Measurements from ENCODE around the gene KRTAP10-3. TPM values are rescaled to one million over a fixed set of nuclear protein-coding genes. Genes with fewer than 3 reads are reported as not detected.

Gene KRTAP10-3
- polyA plus RNA-seq, 2 of the 4 experiments (the other 2 are of a cell fraction): not detected

DNA sequence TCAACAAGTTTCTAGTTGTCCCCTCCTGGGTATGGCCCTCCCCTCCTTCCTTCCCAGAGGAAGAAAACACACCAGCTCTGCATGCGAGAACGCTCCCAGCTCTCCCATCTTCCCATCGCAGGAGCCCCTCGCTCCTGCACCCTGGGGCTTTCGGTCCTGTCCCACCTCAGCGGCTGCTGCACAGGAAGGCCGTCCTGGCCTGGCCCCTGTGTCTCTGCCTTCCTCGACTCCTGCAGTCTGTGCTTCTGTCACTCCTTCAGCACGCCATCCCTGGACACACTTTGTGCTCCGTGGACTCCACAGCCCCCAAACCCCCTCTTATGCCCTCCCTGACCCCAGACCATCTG, 41.8 kb downstream of the KRTAP10-3 start (continued):
- no peak for TF ChIP-seq PBX3 (IDR thresholded peaks at IDR 0.05)
- TF ChIP-seq SREBF2 (IDR thresholded peaks at IDR 0.05): no peak
- no peak for TF ChIP-seq RNF2 (IDR thresholded peaks at IDR 0.05; ENCODE audit: borderline replicate concordance, low read depth)
- TF ChIP-seq ESRRA (IDR thresholded peaks at IDR 0.05; ENCODE audit: borderline replicate concordance, low read length): no peak
- no peak for TF ChIP-seq HOXB5 (CRISPR knock-in tag; IDR thresholded peaks at IDR 0.05)
- TF ChIP-seq EHMT2 (IDR thresholded peaks at IDR 0.05; ENCODE audit: low read depth): no peak
- TF ChIP-seq, protein P1, sequence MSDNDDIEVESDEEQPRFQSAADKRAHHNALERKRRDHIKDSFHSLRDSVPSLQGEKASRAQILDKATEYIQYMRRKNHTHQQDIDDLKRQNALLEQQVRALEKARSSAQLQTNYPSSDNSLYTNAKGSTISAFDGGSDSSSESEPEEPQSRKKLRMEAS (IDR thresholded peaks at IDR 0.05): no peak

- no peaks in the 10 kb centered on the region for H3K9me3 ChIP-seq
- H3K4me2 ChIP-seq: no peak overlapping the region
- WGBS (ENCODE audit: missing lambda C conversion rate): 87% methylated on average over 12 of the region's 13 CpGs
- ChIA-PET CTCF (interaction anchor here (1.2 kb wide), 1 partner anchor 41 kb away, joined by 3 read pairs; no protein-coding TSS in a partner anchor), POLR2A (interaction anchor here (0.6 kb wide), 1 partner anchor 10 kb away, joined by 3 read pairs; no protein-coding TSS in a partner anchor)
- H3K4me3 ChIP-seq: no peak overlapping the region
- H3K27ac ChIP-seq: no peak overlapping the region
- DNase-seq (ENCODE audit: low read depth in 1 of 2, low spot score in 1 of 2): no peak
- ATAC-seq: no peak
- H3K4me1 ChIP-seq: no peaks in the 10 kb centered on the region
- TF ChIP-seq ELK1 (IDR thresholded peaks at IDR 0.05; ENCODE audit: low read depth, low read length): no peak
- no peak for TF ChIP-seq HOXB13 (CRISPR knock-in tag; IDR thresholded peaks at IDR 0.05; ENCODE audit: low read depth)
- no peak for TF ChIP-seq FOSL2 (IDR thresholded peaks at IDR 0.05)
- no peak for TF ChIP-seq FOSL2 (CRISPR knock-in tag; IDR thresholded peaks at IDR 0.05)
- no peak for TF ChIP-seq MAFK (IDR thresholded peaks at IDR 0.05; ENCODE audit: partially characterized antibody)
- no peak for TF ChIP-seq KDM5A (IDR thresholded peaks at IDR 0.05)
- no peak for TF ChIP-seq FOSB (CRISPR knock-in tag; IDR thresholded peaks at IDR 0.05)
- no peak for FAIRE-seq
Observed at GRCh38 chr21:44516342-44516741, 42.3 kb downstream of the KRTAP10-3 start.

- ATAC-seq (no peak), FAIRE-seq (no peak), DNase-seq (ENCODE audit: low read depth in 1 of 2, low spot score in 1 of 2) (no peak)
- H3K27ac ChIP-seq: no peak overlapping the region
- no peaks in the 10 kb centered on the region for H3K9me3 ChIP-seq
- no peak overlapping the region for H3K4me3 ChIP-seq
- H3K4me1 ChIP-seq: no peaks in the 10 kb centered on the region
- no peak overlapping the region for H3K4me2 ChIP-seq
- ChIA-PET CTCF (interaction anchor here (0.9 to 1.2 kb wide), 3 partner anchors 10 to 278 kb away, joined by 3 to 4 read pairs (median 3); no protein-coding TSS in a partner anchor), POLR2A (no interaction called here)
- 82% methylated on average over 24 of the region's 32 CpGs for WGBS (ENCODE audit: missing lambda C conversion rate)
- TF ChIP-seq POLR2AphosphoS2 (conservative IDR thresholded peaks at IDR 0.05; ENCODE audit: low read length): no peak
- no peak for TF ChIP-seq RNF2 (IDR thresholded peaks at IDR 0.05; ENCODE audit: borderline replicate concordance, low read depth)
- TF ChIP-seq REST (IDR thresholded peaks at IDR 0.05): no peak
- TF ChIP-seq, protein P2, sequence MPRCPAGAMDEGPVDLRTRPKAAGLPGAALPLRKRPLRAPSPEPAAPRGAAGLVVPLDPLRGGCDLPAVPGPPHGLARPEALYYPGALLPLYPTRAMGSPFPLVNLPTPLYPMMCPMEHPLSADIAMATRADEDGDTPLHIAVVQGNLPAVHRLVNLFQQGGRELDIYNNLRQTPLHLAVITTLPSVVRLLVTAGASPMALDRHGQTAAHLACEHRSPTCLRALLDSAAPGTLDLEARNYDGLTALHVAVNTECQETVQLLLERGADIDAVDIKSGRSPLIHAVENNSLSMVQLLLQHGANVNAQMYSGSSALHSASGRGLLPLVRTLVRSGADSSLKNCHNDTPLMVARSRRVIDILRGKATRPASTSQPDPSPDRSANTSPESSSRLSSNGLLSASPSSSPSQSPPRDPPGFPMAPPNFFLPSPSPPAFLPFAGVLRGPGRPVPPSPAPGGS (IDR thresholded peaks at IDR 0.05): no peak
- no peak for TF ChIP-seq SREBF2 (IDR thresholded peaks at IDR 0.05)
- no peak for TF ChIP-seq RAD21 (conservative IDR thresholded peaks at IDR 0.05 in 1 of 2, IDR thresholded peaks at IDR 0.05 in 1 of 2)
- TF ChIP-seq TFCP2L1 (CRISPR knock-in tag; IDR thresholded peaks at IDR 0.05): no peak
- no peak for TF ChIP-seq E2F6 (IDR thresholded peaks at IDR 0.05; ENCODE audit: borderline replicate concordance, low read depth)
- no peak for TF ChIP-seq MAFK (IDR thresholded peaks at IDR 0.05; ENCODE audit: partially characterized antibody)
- TF ChIP-seq, protein P3, sequence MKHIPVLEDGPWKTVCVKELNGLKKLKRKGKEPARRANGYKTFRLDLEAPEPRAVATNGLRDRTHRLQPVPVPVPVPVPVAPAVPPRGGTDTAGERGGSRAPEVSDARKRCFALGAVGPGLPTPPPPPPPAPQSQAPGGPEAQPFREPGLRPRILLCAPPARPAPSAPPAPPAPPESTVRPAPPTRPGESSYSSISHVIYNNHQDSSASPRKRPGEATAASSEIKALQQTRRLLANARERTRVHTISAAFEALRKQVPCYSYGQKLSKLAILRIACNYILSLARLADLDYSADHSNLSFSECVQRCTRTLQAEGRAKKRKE (CRISPR knock-in tag; IDR thresholded peaks at IDR 0.05; ENCODE audit: low read depth): no peak
- no peak for TF ChIP-seq EP300 (IDR thresholded peaks at IDR 0.05)
- TF ChIP-seq RARB (CRISPR knock-in tag; IDR thresholded peaks at IDR 0.05): no peak
- TF ChIP-seq HEYL (CRISPR knock-in tag; IDR thresholded peaks at IDR 0.05): no peak
- no peak for TF ChIP-seq CEBPB (IDR thresholded peaks at IDR 0.05)
- no peak for TF ChIP-seq KDM1A (IDR thresholded peaks at IDR 0.05; ENCODE audit: low read depth)
Observed at GRCh38 chr21:44515359-44516165, 43.0 kb downstream of the KRTAP10-3 start.

Data from A549 (cell line).